Esophagus squamous epithelium (tissue), 4 donors: ENCODE results near the gene TANC1.

Source experiments
- POLR2A ChIP-seq, 4 donors: fragments of 450-650 bp; IDR thresholded peaks; one replicate each; pipeline ENCODE4 v1.6.1; 2017; ENCODE audit warnings: antibody characterized with exemption in 4 of 4, mild to moderate bottlenecking in 4 of 4, moderate library complexity in 3 of 4
- TF ChIP-seq, protein P1 (sequence below), 6 experiments: fragments of 450-650 bp in 4 of 6; fragments of 200-600 bp in 2 of 6; sonication (generic) in 2 of 6; IDR thresholded peaks; one replicate each; pipeline ENCODE4 v1.5.1; 2016 to 2019; ENCODE audit warnings: antibody characterized with exemption in 6 of 6, mild to moderate bottlenecking in 4 of 6, moderate library complexity in 4 of 6

DNA sequence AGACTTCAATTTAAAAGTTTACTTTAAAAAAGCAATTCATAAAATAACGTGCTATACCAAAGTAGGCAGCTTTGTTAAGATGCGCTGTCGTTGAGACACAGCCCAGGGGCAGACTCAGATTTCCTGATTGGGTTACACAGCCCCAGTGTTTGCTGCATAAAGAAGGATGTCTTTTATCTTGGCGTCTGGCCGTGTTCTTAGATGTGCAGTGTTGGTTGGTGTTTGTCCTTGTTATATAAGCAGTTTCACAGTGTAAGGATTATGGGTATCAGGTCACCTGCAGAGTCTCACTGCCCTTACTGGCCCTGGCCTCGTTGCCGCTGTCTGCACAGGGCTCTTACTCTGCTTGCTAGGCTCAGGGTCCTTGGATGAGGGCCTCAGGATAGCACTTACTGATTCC lies 209.5 kb downstream of the TANC1 start:
- TF ChIP-seq POLR2A (IDR thresholded peaks at IDR 0.05) = no peak
- TF ChIP-seq, protein P1, sequence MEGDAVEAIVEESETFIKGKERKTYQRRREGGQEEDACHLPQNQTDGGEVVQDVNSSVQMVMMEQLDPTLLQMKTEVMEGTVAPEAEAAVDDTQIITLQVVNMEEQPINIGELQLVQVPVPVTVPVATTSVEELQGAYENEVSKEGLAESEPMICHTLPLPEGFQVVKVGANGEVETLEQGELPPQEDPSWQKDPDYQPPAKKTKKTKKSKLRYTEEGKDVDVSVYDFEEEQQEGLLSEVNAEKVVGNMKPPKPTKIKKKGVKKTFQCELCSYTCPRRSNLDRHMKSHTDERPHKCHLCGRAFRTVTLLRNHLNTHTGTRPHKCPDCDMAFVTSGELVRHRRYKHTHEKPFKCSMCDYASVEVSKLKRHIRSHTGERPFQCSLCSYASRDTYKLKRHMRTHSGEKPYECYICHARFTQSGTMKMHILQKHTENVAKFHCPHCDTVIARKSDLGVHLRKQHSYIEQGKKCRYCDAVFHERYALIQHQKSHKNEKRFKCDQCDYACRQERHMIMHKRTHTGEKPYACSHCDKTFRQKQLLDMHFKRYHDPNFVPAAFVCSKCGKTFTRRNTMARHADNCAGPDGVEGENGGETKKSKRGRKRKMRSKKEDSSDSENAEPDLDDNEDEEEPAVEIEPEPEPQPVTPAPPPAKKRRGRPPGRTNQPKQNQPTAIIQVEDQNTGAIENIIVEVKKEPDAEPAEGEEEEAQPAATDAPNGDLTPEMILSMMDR (IDR thresholded peaks at IDR 0.05) = no peak
